ENCODE measurements around the gene DYNC1I2.
A peak's percentile ranks its signal among the peaks of the same experiment; 100 is the strongest.

The DYNC1I2 gene

DNA sequence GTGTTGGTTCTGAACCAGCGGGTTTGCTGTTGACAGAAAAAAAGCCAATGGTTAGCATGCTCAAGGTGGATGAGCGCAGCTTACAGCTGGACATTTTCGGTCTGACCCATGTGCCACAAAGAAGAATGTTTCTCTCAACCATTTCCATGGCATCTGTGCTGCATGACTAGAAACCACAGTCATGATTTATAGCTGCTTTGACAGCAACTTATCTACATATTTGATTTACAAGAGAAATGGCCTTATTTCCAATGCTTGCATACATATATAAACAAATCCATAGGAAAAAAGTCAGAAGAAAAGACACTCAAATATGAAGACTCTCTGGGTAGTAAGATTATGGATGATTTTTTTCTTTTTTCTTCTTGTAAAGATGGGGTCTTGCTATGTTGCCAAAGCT, 98.2 kb downstream of the DYNC1I2 start:
- DNase-seq, result no peak

DNA sequence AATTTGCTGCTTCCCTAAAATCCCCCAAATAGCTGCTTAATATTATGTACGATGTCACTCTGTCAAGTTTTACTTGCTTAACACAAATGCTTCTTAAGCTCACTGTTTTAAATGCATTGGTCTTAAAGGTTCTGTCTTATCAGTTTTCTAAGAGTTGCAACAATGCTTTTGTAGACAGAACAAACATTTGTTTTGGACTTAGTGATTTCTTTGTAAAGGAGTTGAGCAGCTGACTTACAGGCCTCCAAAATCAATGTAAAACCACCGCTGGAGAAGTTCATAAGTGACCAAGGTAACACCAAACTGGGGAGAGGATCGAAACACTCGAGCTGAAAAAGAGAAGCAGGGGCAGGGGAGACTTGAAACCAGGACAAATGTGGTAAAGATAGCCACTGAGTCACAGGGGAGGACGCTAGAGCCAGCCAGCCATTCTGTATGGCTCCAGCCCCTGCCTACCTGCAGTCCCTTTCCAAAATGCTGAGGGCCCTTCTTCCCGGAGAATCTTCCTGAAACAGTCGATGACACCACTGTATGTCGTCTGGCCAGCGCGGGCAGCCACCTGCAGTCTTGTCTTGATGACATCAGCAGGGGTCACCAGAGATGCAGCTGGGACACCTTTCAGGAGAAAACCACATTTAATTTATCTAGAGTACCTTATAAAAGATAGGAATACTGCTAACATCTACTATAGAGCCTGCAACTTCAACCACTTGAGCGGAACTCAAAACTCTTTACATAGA, 100.2 kb downstream of the DYNC1I2 start:
- DNase-seq, result no peak

GRCh38 chr2:171788316-171788993, 101.2 kb downstream of the DYNC1I2 start:
- no peak for DNase-seq

GRCh38 chr2:171789956-171790355, 102.7 kb downstream of the DYNC1I2 start:
- DNase-seq, result no peak

DNA sequence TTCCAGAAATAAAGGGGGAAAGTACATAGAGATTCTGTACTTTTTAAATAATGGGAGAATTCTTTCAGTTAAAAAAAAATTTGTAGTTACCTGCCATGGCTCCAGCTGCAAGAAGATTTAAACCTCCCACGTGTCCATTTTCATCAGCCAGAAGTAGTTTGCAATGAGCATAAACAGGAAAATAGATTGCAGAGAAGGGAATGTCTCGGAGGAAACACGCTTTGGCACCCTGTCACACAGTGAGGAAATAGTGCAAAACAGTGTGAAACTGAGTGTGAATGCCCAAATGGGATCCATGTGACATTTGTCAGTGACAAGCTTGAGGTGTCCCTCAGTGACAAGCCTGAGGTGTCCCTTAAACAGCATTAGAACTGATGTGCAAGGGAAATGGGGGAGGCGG, 104.1 kb downstream of the DYNC1I2 start:
- no peak for DNase-seq

DNA sequence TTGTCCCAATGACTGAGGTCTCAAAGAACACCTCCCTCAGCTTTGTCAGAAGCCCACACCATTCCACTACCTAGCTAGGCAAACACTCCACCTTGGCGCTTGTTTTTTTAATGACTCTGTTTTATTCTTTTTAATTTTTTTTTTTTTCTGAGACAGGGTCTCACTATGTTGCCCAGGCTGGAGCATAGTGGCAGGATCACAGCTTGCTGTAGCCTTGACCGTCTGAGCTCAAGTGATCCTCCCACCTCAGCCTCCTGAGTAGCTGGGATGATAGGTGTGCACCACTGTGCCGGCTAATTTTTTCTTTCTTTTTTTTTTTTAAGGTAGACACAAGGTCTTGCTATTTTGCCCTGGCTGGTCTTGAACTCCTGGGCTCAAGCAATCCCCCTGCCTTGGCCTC, 104.9 kb downstream of the DYNC1I2 start:
- DNase-seq, result no peak

DNA sequence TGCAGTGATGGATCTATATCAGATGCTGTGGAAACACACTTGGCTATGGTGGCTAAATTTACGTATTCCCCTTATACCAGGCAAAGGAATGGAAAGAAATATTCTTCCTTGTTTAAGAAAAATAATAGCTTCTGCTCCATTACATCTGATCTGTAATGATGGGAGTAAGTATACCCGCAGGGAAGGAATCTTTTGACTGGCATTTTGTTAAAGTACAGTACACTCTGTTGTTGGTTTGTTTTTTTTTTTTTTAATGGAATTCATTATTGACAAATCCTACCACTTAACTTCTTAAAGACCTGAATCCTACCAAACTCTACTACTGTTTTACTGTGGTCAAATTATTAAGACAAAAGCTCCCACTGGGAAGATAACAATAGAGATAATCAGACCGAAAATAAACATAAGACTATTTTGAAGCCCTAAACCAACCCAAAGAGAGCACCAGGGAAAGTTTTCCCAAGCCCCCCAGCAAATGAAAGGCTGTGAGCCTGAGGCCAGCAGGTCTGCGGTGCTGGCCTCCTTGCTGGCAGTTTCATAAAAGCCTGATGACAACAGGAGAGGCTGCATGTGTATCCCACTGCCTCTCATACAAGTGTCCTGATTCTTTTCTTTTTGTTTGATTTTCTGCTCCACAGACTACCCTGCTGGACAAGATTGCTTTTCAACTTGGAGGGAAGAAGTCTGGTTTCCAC, 105.8 kb downstream of the DYNC1I2 start:
- DNase-seq, result no peak

GRCh38 chr2:171793691-171794678, 106.7 kb downstream of the DYNC1I2 start:
- DNase-seq, result no peak

DNA sequence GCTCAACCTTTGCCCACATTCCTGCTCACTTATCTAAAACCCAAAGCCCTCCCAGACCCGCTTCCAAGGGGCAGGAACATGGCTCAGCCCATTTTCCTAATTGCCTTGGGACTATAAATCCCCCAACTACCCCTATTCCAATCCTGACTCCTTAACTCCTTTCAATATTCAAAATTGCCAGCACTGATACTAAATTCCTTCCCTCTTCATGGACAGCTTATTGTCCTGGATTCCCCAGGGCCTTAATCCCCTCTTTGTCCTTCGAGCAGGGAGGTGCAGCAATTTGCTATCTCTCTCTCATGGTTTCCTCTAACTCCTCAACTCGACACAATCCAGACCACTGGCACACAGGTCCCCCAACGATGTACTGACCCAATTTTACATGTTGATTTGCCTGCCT, 107.6 kb downstream of the DYNC1I2 start:
- peak; percentile 27 to 35 for DNase-seq

Data from NCI-H1930 (cell line).